Stomach (tissue), 9 donors: ENCODE results near the gene B4GALT7. TPM values are rescaled to one million over a fixed set of nuclear protein-coding genes. Genes with fewer than 3 reads are reported as not detected.
A peak's percentile ranks its signal among the peaks of the same experiment; 100 is the strongest.

Experiments
- DNase-seq, 2 donors: peaks; one replicate each; pipeline versions ENCODE4 v3.0.0 to v3.0.0-alpha.2; 2013 to 2019
- H3K27ac ChIP-seq, 5 donors: fragments of 200-600 bp in 4 of 5; sonication (generic) in 4 of 5; one replicate each; pipeline ENCODE4 v1.5.1; 2013 to 2019; ENCODE audit warnings: mild to moderate bottlenecking in 1 of 5, moderate library complexity in 1 of 5
- H3K27me3 ChIP-seq, 3 donors: fragments of 200-600 bp; sonication (generic); one replicate each; pipeline ENCODE4 v1.5.1; 2017 to 2019; ENCODE audit warnings: mixed run types in 1 of 3
- H3K36me3 ChIP-seq, 4 donors: fragments of 200-600 bp; sonication (generic); 1 replicate in 3 of 4; 2 replicates in 1 of 4; pipeline ENCODE4 v1.5.1; 2016 to 2019
- H3K4me1 ChIP-seq, 4 donors: fragments of 200-600 bp; sonication (generic); one replicate each; pipeline ENCODE4 v1.5.1; 2016 to 2019
- H3K4me3 ChIP-seq, 4 donors: fragments of 200-600 bp; sonication (generic) in 3 of 4; one replicate each; pipeline ENCODE4 v1.5.1; 2016 to 2019; ENCODE audit warnings: mild to moderate bottlenecking in 1 of 4
- H3K9me3 ChIP-seq, 4 donors: fragments of 200-600 bp; sonication (generic); one replicate each; pipeline ENCODE4 v1.5.1; 2016 to 2019
- CTCF ChIP-seq, 7 experiments: fragments of 450-650 bp in 4 of 7; fragments of 200-600 bp in 3 of 7; sonication (generic) in 3 of 7; IDR thresholded peaks; one replicate each; pipeline ENCODE4 v1.5.1; 2016 to 2019; ENCODE audit warnings: antibody characterized with exemption in 7 of 7, control low read depth in 2 of 7, mild to moderate bottlenecking in 1 of 7
- EP300 ChIP-seq: sonication (generic); formaldehyde crosslinking; IDR thresholded peaks from one replicate; pipeline ENCODE4 v1.6.1; 2017; ENCODE audit warnings: antibody characterized with exemption
- POLR2A ChIP-seq, 4 donors: fragments of 450-650 bp; IDR thresholded peaks; one replicate each; pipeline ENCODE4 v1.6.1; 2016; ENCODE audit warnings: antibody characterized with exemption in 4 of 4, control low read depth in 2 of 4, mild to moderate bottlenecking in 1 of 4, moderate library complexity in 1 of 4
- POLR2AphosphoS5 ChIP-seq, 3 donors: sonication (generic); formaldehyde crosslinking; IDR thresholded peaks; one replicate each; pipeline ENCODE4 v1.6.1; 2016; ENCODE audit warnings: antibody characterized with exemption in 3 of 3
- WGBS, 5 donors: extraction: QIAGEN DNeasy Blood & Tissue Kit in 3 of 5; methylation state at CpG; one replicate each; pipeline versions ENCODE4 v1.1.5 to v1.1.7; 2013 to 2018; 5-methylcytosine and 5-hydroxymethylcytosine counted together
- intact Hi-C: fragments of 100-400 bp; cut with DNase I; formaldehyde crosslinking; loops from one replicate; pipeline ENCODE4 v1.15.1; 2023; ENCODE audit warnings: low total_unique reads
- polyA plus RNA-seq, 3 donors: library from polyadenylated mRNA; stranded (reverse); fragments of 200-250 nt; gene quantifications; one replicate each; pipeline ENCODE4 v1.2.3, GENCODE V29; 2013
- total RNA-seq, 5 donors: library from RNA; depleted of rRNA; stranded (reverse); fragments of >200 nt; gene quantifications; one replicate each; pipeline versions ENCODE4 v1.1.0 to v1.2.3, GENCODE V29; 2014 to 2016
- donor health status: healthy with polysubstance abuse.
- donor health status: Bipolar disorder and iron deficiency.
- donor health status: healthy.

B4GALT7 gene
- total and polyA plus RNA-seq, 8 donors = 3.5 to 29.0 (median 15.6) TPM

- WGBS, 5 donors = 7 to 14% (median 9%) methylated on average over 25 to 49 of the region's 49 CpGs
- H3K9me3 ChIP-seq = no peaks in the 10 kb centered on the region
- H3K27me3 ChIP-seq = no peaks in the 10 kb centered on the region
- TF ChIP-seq POLR2AphosphoS5 (IDR thresholded peaks at IDR 0.05) (peak; percentile 34 to 90 (median 77)), EP300 (no peak), CTCF (IDR thresholded peaks at IDR 0.05) (peak in 2 of 7 experiments; percentile 9 to 23), POLR2A (IDR thresholded peaks at IDR 0.05) (no peak)
- DNase-seq = peak; percentile 95 to 97
- H3K4me3 ChIP-seq = peak within 1 kb of the TSS; percentile 86 to 100 (median 94)
- peaks cover 18 to 48% (median 36%) of the 10 kb centered on the region in 4 donors for H3K4me1 ChIP-seq
- peaks cover 5 to 18% (median 9%) of the 10 kb centered on the region in 4 donors for H3K36me3 ChIP-seq
- intact Hi-C loops = no loop called here
- H3K27ac ChIP-seq = peak within 1 kb of the TSS; percentile 78 to 93 (median 83)
These were observed 45.3 kb upstream of the B4GALT7 start, which contains the start of gene FAM193B for GRCh38 chr5:177554474-177555111. TSS of gene FAM193B (minus strand) at chr5:177554563. CDS start at chr5:177554458, 105 bp downstream.

- 81 to 90% (median 87%) methylated on average over 2 of the region's 2 CpGs for WGBS, 5 donors
- H3K9me3 ChIP-seq = no peaks in the 10 kb centered on the region
- H3K27ac ChIP-seq = no peak overlapping the region
- no peaks in the 10 kb centered on the region for H3K27me3 ChIP-seq
- H3K4me1 ChIP-seq = peaks cover 18 to 46% (median 35%) of the 10 kb centered on the region in 4 donors
- intact Hi-C loops = no loop called here
- TF ChIP-seq CTCF (IDR thresholded peaks at IDR 0.05) = no peak
- no peak for TF ChIP-seq POLR2AphosphoS5 (IDR thresholded peaks at IDR 0.05)
- TF ChIP-seq POLR2A (IDR thresholded peaks at IDR 0.05) = no peak
- TF ChIP-seq EP300 = no peak
- peaks cover 5 to 18% (median 9%) of the 10 kb centered on the region in 4 donors for H3K36me3 ChIP-seq
- peak overlapping the region; percentile 86 to 100 (median 94) for H3K4me3 ChIP-seq
- no peak for DNase-seq
These were observed 44.7 kb upstream of the B4GALT7 start for GRCh38 chr5:177555228-177555627.

GRCh38 chr5:177555665-177556064 lies 44.3 kb upstream of the B4GALT7 start:
- no peaks in the 10 kb centered on the region for H3K9me3 ChIP-seq
- no peak overlapping the region for H3K27ac ChIP-seq
- no peak for DNase-seq
- TF ChIP-seq EP300 = no peak
- no peak for TF ChIP-seq CTCF (IDR thresholded peaks at IDR 0.05)
- no peak for TF ChIP-seq POLR2AphosphoS5 (IDR thresholded peaks at IDR 0.05)
- no peak for TF ChIP-seq POLR2A (IDR thresholded peaks at IDR 0.05)
- H3K4me3 ChIP-seq = no peak overlapping the region
- 82 to 98% (median 94%) methylated on average over 5 of the region's 5 CpGs for WGBS, 5 donors
- peaks cover 5 to 14% (median 8%) of the 10 kb centered on the region in 4 donors for H3K36me3 ChIP-seq
- H3K27me3 ChIP-seq = no peaks in the 10 kb centered on the region
- intact Hi-C loops = no loop called here
- H3K4me1 ChIP-seq = peaks cover 18 to 42% (median 33%) of the 10 kb centered on the region in 4 donors

- intact Hi-C loops = no loop called here
- peaks cover 0 to 8% (median 4%) of the 10 kb centered on the region in 4 donors for H3K9me3 ChIP-seq
- peaks cover 0 to 7% (median 1%) of the 10 kb centered on the region in 4 donors for H3K36me3 ChIP-seq
- H3K4me3 ChIP-seq = no peak overlapping the region
- TF ChIP-seq EP300 = no peak
- no peak for TF ChIP-seq POLR2AphosphoS5 (IDR thresholded peaks at IDR 0.05)
- TF ChIP-seq POLR2A (IDR thresholded peaks at IDR 0.05) = no peak
- no peak for TF ChIP-seq CTCF (IDR thresholded peaks at IDR 0.05)
- H3K27me3 ChIP-seq = no peaks in the 10 kb centered on the region
- H3K4me1 ChIP-seq = peaks cover 18 to 28% (median 25%) of the 10 kb centered on the region in 4 donors
- no peak for DNase-seq
- 47 to 57% (median 54%) methylated on average over 4 of the region's 4 CpGs for WGBS, 5 donors
- H3K27ac ChIP-seq = no peak overlapping the region
These were observed 42.8 kb upstream of the B4GALT7 start for GRCh38 chr5:177557041-177557647.
